GM12873 (cell line): ENCODE measurements around the gene SKA2.

Experiments used
- CTCF ChIP-seq: IDR thresholded peaks from 2 replicates; pipeline ENCODE4 v1.5.1; 2012; ENCODE audit warnings: low read depth, mild to moderate bottlenecking, moderate library complexity, low read length, control low read depth; ENCODE audit not compliant: insufficient read depth; ENCODE audit errors: missing control alignments

Gene SKA2

GRCh38 chr17:59067340-59067739 is 87.6 kb downstream of the SKA2 start:
- no peak for TF ChIP-seq CTCF

- TF ChIP-seq CTCF, result no peak
Observed at GRCh38 chr17:59062509-59062908, 92.5 kb downstream of the SKA2 start.
